Stimulated activated naive B cell treated with anti-CD40 and anti-IgM and Interleukin-4, amounts not matched to agents 10 μg/mL and 1 μg/mL and 100 μg/mL, for 72 hours (primary cell): Measurements from ENCODE around the gene MKRN2OS.
"Not testable (repeated sequence)": the region's sequence is repeated elsewhere in the genome, so short reads cannot be mapped to it uniquely, and the experiment has no call there.

Source experiments
- ATAC-seq, 2 donors: fragments of 150-1000 bp; cut with Tn5 transposase; replicated peaks; 2 replicates each; pipeline ENCODE4 v1.10.0; 2021; ENCODE audit warnings: moderate library complexity in 1 of 2
- DNase-seq: peaks from one replicate; pipeline ENCODE4 v3.0.0; 2021
- H3K27ac Mint-ChIP-seq: one replicate; pipeline ENCODE4 v1.8.0; 2022; ENCODE audit warnings: mild to moderate bottlenecking, mixed read lengths
- H3K27me3 Mint-ChIP-seq, 2 donors: one replicate each; pipeline ENCODE4 v1.8.0; 2022; ENCODE audit warnings: mixed read lengths in 2 of 2
- H3K36me3 Mint-ChIP-seq, 2 donors: one replicate each; pipeline ENCODE4 v1.8.0; 2022; ENCODE audit warnings: mixed read lengths in 2 of 2, mild to moderate bottlenecking in 1 of 2
- H3K4me1 Mint-ChIP-seq, 2 donors: one replicate each; pipeline ENCODE4 v1.8.0; 2022; ENCODE audit warnings: mixed read lengths in 2 of 2, mild to moderate bottlenecking in 1 of 2
- H3K4me3 Mint-ChIP-seq, 2 donors: one replicate each; pipeline ENCODE4 v1.8.0; 2022; ENCODE audit warnings: mild to moderate bottlenecking in 2 of 2, mixed read lengths in 2 of 2, moderate library complexity in 1 of 2
- H3K9me3 Mint-ChIP-seq, 2 donors: one replicate each; pipeline ENCODE4 v1.8.0; 2022; ENCODE audit warnings: mixed read lengths in 2 of 2, mild to moderate bottlenecking in 1 of 2

The MKRN2OS gene

DNA sequence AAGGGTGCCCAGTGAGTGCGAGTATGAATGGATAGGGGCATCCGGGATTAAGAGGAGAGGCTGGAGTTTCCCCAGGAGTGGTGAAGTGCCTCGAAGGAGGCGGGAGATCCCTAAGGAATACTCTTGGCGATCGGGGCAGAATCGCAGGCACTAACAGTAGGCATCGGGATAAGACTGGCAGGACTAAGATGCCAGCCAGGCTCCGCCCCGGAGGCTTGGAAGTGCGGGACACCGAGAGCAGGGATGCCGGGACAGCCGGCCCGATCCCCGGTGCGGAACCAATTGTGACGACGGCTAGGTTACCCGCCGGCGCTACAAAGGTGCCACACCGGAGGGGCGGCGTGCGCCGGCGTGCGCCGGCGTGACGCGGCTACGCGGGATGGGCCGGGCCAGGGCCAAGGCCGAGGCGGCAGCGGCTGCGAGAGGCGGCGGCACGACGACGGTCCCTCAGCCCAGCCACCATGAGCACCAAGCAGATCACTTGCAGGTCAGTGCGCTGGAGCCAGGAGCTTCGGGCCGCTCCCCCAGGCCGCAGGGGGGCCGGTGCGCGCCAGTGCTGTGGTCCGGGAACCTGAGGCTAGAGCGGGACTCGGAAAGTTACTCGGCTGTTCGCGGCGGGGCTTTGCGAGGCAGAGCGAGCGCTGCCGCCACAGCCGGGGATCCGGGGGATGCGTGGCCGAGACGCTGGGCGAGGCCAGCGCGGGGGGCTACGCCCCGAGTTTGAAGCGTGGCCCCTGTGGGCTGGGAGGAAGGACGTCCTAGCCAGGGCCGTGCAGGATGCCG, 11.6 kb upstream of the MKRN2OS start, which contains the start of gene MKRN2:
TSS of gene MKRN2 (plus strand) at position 398 of the 783 bp plus-strand sequence. CDS start at position 462, 64 bp downstream.
- H3K27me3 Mint-ChIP-seq: peaks cover 12 to 14% of the 10 kb centered on the region in 2 donors
- H3K27ac Mint-ChIP-seq: peak within 1 kb of the TSS; percentile 93
- no peaks in the 10 kb centered on the region for H3K9me3 Mint-ChIP-seq
- DNase-seq: peak; percentile 83
- H3K4me1 Mint-ChIP-seq: peaks cover 28 to 51% of the 10 kb centered on the region in 2 donors
- ATAC-seq: peak; percentile 96
- H3K36me3 Mint-ChIP-seq: no peaks in the 10 kb centered on the region
- peak within 1 kb of the TSS; percentile 86 to 91 for H3K4me3 Mint-ChIP-seq

DNA sequence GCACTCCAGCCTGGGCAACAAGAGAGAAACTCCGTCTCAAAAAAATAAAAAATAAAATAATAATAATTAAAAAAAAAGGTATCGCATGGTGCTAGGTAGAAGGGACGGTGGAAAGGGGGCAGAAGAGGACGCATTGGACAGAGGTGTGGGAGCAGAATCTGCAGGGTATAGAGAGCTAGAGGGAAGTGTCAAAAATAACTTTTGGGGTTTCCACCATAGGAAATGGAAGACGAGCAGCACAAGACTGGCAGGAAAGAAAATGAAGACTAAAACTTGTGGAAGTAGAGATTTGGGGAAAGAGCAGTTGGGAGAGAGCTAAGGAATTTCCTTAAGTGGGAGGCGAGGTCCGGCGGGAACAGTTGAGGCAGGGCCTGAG, 11.0 kb upstream of the MKRN2OS start:
- Mint-ChIP-seq H3K9me3 (no peaks in the 10 kb centered on the region), H3K27me3 (peaks cover 12 to 14% of the 10 kb centered on the region in 2 donors), H3K4me3 (peak overlapping the region; percentile 86 to 91), H3K4me1 (peaks cover 25 to 45% of the 10 kb centered on the region in 2 donors), H3K36me3 (no peaks in the 10 kb centered on the region), H3K27ac (peak overlapping the region; percentile 72)
- no peak for DNase-seq
- ATAC-seq: peak; percentile 21 to 22

DNA sequence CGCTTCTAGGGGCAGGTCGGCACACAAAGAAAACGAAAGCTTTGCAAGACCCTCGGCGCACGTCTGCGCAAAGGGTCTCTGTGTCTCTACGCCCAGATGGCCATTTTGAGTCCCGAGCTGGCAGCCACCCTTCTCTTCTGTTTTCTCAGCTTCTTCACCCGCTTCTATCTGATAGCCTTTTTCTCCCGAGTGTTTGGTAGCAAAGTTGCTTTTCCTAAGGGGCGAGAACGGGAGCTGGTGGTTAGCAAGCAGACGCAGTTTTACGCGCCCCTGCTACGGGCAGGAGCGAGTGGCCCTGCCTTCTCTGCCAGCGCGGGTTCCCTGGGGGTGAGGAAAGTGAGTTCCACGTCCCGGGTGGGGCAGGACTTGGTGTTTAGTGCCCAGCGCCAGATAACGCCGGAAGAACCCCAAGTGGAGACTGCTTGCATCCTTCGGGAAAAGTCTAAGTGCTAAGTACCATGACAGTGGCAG, 8.7 kb upstream of the MKRN2OS start:
- H3K27me3 Mint-ChIP-seq: peaks cover 16 to 24% of the 10 kb centered on the region in 2 donors
- no peaks in the 10 kb centered on the region for H3K9me3 Mint-ChIP-seq
- H3K36me3 Mint-ChIP-seq: no peaks in the 10 kb centered on the region
- ATAC-seq (no peak), DNase-seq (no peak)
- peak overlapping the region; percentile 88 to 89 for H3K4me3 Mint-ChIP-seq
- no peak overlapping the region for H3K27ac Mint-ChIP-seq
- peaks cover 14 to 23% of the 10 kb centered on the region in 2 donors for H3K4me1 Mint-ChIP-seq

DNA sequence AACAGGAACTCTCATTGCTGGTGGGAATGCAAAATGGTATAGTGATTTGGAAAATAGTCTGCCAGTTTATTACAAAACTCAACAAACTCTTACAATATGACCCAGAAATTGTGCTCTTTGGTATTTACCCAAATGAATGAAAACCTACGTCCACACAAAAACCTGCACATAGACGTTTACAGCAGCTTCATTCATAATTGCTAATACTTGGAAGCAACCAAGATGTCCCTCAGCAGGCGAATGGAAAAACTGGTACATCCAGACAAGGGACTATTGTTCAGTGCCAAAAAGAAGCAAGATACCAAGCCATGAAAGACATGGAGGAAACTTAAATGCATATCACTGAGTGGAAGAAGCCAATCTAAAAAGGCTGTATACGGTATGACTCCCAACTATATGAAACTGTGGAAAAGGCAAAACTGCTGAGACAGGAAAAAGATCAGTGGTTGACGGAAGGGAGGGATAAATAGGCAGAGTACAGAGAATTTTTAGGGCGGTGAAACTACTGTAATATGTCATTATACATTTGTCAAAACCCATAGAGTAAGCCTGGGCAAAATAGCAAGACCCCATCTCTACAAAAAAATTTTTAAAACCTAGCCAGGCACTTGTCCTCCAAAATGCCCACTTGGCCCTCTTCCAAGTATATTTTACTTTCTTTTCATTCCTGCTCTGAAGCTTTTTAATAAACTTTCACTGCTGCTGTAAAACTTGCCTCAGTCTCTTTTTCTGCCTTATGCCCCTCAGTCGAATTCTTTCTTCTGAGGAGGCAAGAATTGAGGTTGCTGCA, 4.9 kb upstream of the MKRN2OS start:
- Mint-ChIP-seq H3K4me1 (peaks cover 0 to 2% of the 10 kb centered on the region in 2 donors), H3K9me3 (no peaks in the 10 kb centered on the region), H3K27me3 (peaks cover 13 to 24% of the 10 kb centered on the region in 2 donors), H3K4me3 (no peak overlapping the region), H3K36me3 (no peaks in the 10 kb centered on the region), H3K27ac (no peak overlapping the region)
- ATAC-seq: no peak
- no peak for DNase-seq

DNA sequence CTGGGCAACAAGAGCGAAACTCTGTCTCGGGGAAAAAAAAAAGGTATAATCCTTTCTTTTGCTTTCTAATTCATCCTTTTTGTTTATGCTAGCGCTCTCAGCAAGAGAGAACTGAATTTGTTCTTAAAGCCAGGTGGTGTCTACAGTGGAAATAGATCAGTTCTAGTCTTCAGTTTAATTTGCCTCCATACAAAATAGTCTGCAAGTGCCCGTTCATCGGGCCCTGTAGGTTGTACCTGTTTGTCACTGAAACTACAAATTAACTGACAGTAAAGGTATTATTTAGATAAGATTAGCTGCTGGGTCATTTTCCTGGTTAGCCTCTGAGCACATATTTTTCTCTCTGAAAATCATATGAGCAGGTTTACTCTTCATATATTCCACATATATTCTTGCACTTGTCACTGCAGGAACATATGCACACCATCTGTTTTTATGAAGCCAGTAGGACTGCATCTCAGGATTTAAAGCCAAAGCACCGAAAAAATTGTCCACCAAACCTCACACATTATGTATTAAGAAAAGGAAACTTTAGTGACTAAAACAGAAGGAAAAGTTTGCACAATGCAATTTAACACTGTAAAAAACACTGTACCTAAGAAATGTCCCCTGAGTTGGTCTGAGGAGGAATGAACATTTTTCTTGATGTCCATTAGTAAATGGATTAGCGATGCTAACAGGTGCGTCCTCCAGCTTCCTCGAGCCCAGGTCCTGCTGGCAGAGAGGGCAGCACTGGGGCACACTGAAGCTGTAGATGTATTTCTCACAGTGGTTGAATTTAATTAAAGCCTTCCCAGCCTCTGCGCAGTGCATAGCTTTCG, 437 bp downstream of the MKRN2OS start:
- H3K4me3 Mint-ChIP-seq: no peak overlapping the region
- DNase-seq: no peak
- H3K4me1 Mint-ChIP-seq: no peaks in the 10 kb centered on the region
- peaks cover 5 to 11% of the 10 kb centered on the region in 2 donors for H3K36me3 Mint-ChIP-seq
- no peak overlapping the region for H3K27ac Mint-ChIP-seq
- peaks cover 0 to under 1% of the 10 kb centered on the region in 2 donors for H3K27me3 Mint-ChIP-seq
- ATAC-seq: no peak
- no peaks in the 10 kb centered on the region for H3K9me3 Mint-ChIP-seq

DNA sequence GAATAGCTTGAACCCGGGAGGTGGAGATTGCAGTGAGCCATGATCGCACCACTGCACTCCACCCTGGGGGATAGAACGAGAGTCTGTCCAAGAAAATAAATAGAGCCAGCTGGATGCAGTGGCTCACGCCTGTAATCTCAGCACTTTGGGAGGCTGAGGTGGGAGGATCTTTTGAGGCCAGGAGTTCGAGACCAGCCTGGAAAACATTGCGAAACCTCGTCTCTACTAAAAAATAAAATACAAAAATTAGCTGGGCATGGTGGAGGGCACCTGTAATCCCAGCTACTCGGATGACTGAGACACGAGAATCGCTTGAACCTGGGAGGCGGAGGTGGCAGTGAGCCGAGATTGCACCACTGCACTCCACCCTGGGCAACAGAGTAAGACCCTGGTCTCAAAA, 1.8 kb downstream of the MKRN2OS start:
- ATAC-seq, H3K9me3 Mint-ChIP-seq, H3K4me3 Mint-ChIP-seq, H3K4me1 Mint-ChIP-seq, DNase-seq, H3K27ac Mint-ChIP-seq, H3K27me3 Mint-ChIP-seq: not testable (repeated sequence)
- peaks cover 5 to 20% of the 10 kb centered on the region in 2 donors for H3K36me3 Mint-ChIP-seq

DNA sequence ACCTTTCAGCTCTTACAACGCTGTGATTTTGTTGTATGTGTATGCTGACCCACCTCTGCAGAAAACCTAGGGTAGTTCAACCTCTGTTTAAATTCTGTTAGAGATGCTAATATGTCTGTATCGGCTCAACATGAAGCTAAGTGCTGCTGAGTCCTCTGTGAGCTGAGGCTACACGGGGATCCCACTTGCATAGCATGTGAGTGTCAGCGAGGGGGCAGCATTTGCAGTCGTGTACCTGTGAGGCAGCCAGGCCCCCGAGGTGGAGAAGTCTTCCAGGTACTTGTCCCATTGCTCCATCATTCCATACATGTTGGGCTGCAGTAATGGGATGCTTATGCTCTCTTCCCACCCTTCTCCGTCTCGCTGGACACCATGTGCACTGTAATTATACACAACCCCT, 3.7 kb downstream of the MKRN2OS start:
- Mint-ChIP-seq H3K9me3 (no peaks in the 10 kb centered on the region), H3K27me3 (no peaks in the 10 kb centered on the region), H3K4me1 (no peaks in the 10 kb centered on the region), H3K27ac (no peak overlapping the region), H3K36me3 (peaks cover 5 to 20% of the 10 kb centered on the region in 2 donors), H3K4me3 (no peak overlapping the region)
- DNase-seq (no peak), ATAC-seq (no peak)

DNA sequence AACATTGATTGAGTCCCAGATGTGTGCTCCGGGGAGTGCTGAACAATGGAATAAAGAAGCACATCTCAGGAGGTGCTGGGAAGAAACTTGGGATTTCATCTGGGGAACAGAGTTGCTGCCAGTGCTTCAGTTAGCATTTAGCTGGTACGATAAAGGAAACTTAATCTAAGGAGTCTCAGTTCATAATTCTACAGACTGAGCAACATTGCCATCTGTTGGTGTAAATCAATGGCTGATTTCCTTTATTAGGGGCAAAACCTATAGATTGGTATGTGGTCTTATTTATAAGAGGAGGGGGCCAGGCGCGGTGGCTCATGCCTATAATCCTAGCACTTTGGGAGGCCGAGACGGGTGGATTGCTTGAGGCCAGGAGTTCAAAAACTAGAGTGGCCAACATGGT, 8.9 kb downstream of the MKRN2OS start:
- Mint-ChIP-seq H3K4me1 (no peaks in the 10 kb centered on the region), H3K36me3 (peaks cover 21 to 40% of the 10 kb centered on the region in 2 donors), H3K27ac (no peak overlapping the region), H3K27me3 (no peaks in the 10 kb centered on the region), H3K9me3 (no peaks in the 10 kb centered on the region), H3K4me3 (no peak overlapping the region)
- DNase-seq (no peak), ATAC-seq (no peak)

DNA sequence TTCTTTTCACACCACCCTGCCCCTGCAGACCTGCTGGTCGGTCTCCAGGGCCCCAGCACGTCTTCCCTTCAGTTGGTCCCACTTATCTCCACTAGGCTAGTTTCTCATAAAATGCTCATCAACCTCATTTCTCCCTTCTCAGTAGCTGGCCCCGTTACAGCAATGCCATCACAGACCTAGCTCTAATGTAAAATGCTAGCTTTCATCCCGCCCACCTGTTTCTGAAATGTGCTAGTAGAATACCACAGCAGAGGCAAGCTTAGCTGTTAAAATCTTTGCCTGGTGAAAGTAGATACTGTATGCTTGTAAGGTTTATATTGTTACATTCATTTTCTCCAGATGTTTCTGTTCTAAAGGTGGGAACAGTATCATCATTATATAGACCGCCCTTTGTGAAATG, 13.1 kb downstream of the MKRN2OS start:
- Mint-ChIP-seq H3K4me1 (no peaks in the 10 kb centered on the region), H3K9me3 (no peaks in the 10 kb centered on the region), H3K36me3 (peaks cover 32 to 48% of the 10 kb centered on the region in 2 donors), H3K4me3 (no peak overlapping the region), H3K27ac (no peak overlapping the region), H3K27me3 (no peaks in the 10 kb centered on the region)
- DNase-seq (no peak), ATAC-seq (no peak)

DNA sequence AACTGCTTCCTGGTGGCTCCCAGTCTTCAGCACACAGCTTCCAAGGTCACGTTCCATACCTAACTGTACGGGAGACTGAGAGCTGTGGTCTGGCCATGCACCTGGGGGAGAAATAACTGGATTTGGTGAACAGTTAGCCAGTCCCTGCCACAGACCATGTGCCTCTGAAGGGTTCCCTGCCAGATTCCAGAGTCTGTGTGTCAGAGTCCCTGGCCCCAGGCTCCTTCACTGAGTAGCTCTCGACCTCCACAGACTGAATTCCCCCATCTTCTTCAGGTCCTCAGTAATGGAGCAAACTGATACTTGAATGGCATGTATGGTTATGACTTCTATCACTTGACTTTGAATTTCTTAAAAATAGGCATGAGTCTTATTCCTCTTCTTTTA, 17.5 kb downstream of the MKRN2OS start:
- no peak for DNase-seq
- no peak for ATAC-seq
- Mint-ChIP-seq H3K27ac (no peak overlapping the region), H3K4me3 (no peak overlapping the region), H3K9me3 (no peaks in the 10 kb centered on the region), H3K36me3 (peaks cover 39 to 56% of the 10 kb centered on the region in 2 donors), H3K4me1 (peaks cover 0 to 2% of the 10 kb centered on the region in 2 donors), H3K27me3 (no peaks in the 10 kb centered on the region)

DNA sequence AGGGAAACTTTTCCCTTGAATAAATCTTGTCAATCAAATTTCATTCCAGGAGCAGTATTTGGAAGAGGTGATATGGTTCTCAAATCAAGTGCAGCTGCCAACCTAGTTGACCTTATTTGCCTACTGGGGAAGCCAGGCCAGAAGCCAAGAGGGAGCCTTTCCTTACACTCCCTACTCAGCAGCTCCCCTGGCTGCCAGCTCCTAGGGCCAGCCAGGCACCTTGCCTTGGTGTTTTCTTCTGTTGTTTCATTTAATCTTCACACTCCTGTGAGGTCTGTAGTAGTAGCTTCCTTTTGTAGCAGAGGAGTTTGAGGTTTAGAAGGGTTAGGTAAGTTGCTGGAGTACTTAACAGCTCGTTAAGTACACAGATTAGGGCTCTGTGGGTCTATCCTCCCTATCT, 22.6 kb downstream of the MKRN2OS start:
- Mint-ChIP-seq H3K9me3 (peaks cover 0 to 3% of the 10 kb centered on the region in 2 donors), H3K36me3 (peaks cover 36 to 55% of the 10 kb centered on the region in 2 donors)
- no peak for DNase-seq

DNA sequence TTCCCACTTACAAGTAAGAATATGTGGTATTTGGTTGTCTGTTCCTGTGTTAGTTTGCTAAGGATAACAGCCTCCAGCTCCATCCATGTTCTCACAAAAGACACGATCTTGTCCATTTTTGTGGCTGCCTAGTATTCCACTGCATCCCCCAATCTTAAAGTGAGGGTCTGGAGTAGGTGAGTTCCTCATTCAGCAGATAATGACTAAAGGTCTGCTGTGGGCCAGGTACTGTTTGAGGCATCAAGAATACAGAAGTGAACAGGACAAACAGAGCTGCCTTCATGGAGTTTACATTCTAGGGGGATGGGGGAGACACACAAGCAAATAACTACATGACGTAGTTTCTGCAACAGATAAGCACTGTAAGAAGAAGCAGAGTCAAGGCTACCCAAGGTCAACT, 24.3 kb downstream of the MKRN2OS start:
- H3K27ac Mint-ChIP-seq: no peak overlapping the region
- ATAC-seq: no peak

More for the DNA sequence above, 22.6 kb downstream of the MKRN2OS start:
- no peak for ATAC-seq
- Mint-ChIP-seq H3K27me3 (no peaks in the 10 kb centered on the region), H3K4me1 (peaks cover 0 to 2% of the 10 kb centered on the region in 2 donors), H3K4me3 (no peak overlapping the region), H3K27ac (no peak overlapping the region)

DNA sequence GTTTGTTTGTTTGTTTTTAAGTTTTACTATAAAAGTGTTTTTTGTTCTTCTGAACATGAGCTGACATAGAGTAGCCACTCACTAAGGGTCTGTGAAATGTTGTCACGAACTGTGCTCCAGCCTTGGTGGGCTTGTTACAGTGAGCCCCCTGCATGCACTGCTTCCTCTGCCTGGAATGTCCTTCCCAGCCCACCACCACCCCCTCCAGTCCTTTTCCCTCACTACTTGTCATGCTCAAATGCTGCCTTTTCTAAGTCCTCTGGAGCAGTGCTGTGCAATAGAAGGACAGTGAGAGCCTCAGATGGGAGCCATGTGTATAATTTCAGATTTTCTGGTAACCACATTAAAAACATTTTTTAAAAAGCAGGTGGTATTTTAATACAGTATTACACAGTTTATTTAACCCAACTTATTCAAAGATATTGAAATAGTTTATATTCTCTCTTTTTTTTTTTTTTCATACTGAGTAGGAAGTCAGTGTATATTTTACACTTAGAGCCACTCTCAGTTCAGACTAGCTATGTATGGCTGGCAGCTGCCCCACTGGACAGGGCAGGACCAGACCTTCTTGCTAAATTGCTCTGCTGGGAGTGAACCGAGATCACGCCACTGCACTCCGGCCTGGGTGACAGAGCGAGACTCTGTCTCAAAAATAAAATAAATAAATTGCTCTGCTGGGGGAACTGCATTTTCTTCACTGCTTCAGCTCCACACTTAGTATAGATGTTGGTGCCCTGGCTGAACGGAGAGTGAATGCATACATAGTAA, 26.9 kb downstream of the MKRN2OS start:
- H3K9me3 Mint-ChIP-seq: peaks cover 0 to 3% of the 10 kb centered on the region in 2 donors
- H3K27me3 Mint-ChIP-seq: no peaks in the 10 kb centered on the region
- no peak overlapping the region for H3K4me3 Mint-ChIP-seq
- peaks cover 27 to 49% of the 10 kb centered on the region in 2 donors for H3K36me3 Mint-ChIP-seq
- DNase-seq (no peak), ATAC-seq (no peak)
- no peaks in the 10 kb centered on the region for H3K4me1 Mint-ChIP-seq
- no peak overlapping the region for H3K27ac Mint-ChIP-seq

More for the DNA sequence above, 24.3 kb downstream of the MKRN2OS start:
- peaks cover 0 to 3% of the 10 kb centered on the region in 2 donors for H3K9me3 Mint-ChIP-seq
- no peak overlapping the region for H3K4me3 Mint-ChIP-seq
- H3K36me3 Mint-ChIP-seq: peaks cover 28 to 50% of the 10 kb centered on the region in 2 donors
- no peaks in the 10 kb centered on the region for H3K27me3 Mint-ChIP-seq
- peaks cover 0 to 2% of the 10 kb centered on the region in 2 donors for H3K4me1 Mint-ChIP-seq
- no peak for DNase-seq
